Measurements from ENCODE around the gene CLCA2. TPM values are rescaled to one million over a fixed set of nuclear protein-coding genes. Genes with fewer than 3 reads are reported as not detected.
"Not testable (repeated sequence)": the region's sequence is repeated elsewhere in the genome, so short reads cannot be mapped to it uniquely, and the experiment has no call there.

Gene CLCA2
- total RNA-seq, 1 experiment from 2014 or later, result 0.08 TPM

GRCh38 chr1:86499987-86500593, 76.1 kb downstream of the CLCA2 start:
- in situ Hi-C loops (cut with HindIII; ENCODE audit: low pct_unique_long_range_greater_than_20kb, low sequenced_read_pairs), result no loop called here
- peak; percentile 58 for DNase-seq (ENCODE audit: low read depth, low spot score)

GRCh38 chr1:86500714-86501113, 76.7 kb downstream of the CLCA2 start:
- DNase-seq (ENCODE audit: low read depth, low spot score), result no peak

GRCh38 chr1:86502125-86502646, 78.2 kb downstream of the CLCA2 start:
- in situ Hi-C loops (cut with HindIII; ENCODE audit: low pct_unique_long_range_greater_than_20kb, low sequenced_read_pairs), result not testable (repeated sequence)
- DNase-seq (ENCODE audit: low read depth, low spot score), result peak; percentile 58

More at GRCh38 chr1:86500714-86501113, 76.7 kb downstream of the CLCA2 start:
- in situ Hi-C loops (cut with HindIII; ENCODE audit: low pct_unique_long_range_greater_than_20kb, low sequenced_read_pairs), result no loop called here

- DNase-seq (ENCODE audit: low read depth, low spot score), result no peak
- in situ Hi-C loops (cut with HindIII; ENCODE audit: low pct_unique_long_range_greater_than_20kb, low sequenced_read_pairs), result no loop called here
Measured at GRCh38 chr1:86502721-86503405, 78.9 kb downstream of the CLCA2 start.

- DNase-seq (ENCODE audit: low read depth, low spot score), result no peak
- in situ Hi-C loops (cut with HindIII; ENCODE audit: low pct_unique_long_range_greater_than_20kb, low sequenced_read_pairs), result no loop called here
Measured at GRCh38 chr1:86503406-86504136, 79.6 kb downstream of the CLCA2 start.

GRCh38 chr1:86504137-86504479, 80.1 kb downstream of the CLCA2 start:
- in situ Hi-C loops (cut with HindIII; ENCODE audit: low pct_unique_long_range_greater_than_20kb, low sequenced_read_pairs), result no loop called here

GRCh38 chr1:86504895-86505563, 81.1 kb downstream of the CLCA2 start:
- in situ Hi-C loops (cut with HindIII; ENCODE audit: low pct_unique_long_range_greater_than_20kb, low sequenced_read_pairs), result no loop called here
- DNase-seq (ENCODE audit: low read depth, low spot score), result no peak

More at GRCh38 chr1:86504137-86504479, 80.1 kb downstream of the CLCA2 start:
- no peak for DNase-seq (ENCODE audit: low read depth, low spot score)

GRCh38 chr1:86505564-86505902, 81.6 kb downstream of the CLCA2 start:
- in situ Hi-C loops (cut with HindIII; ENCODE audit: low pct_unique_long_range_greater_than_20kb, low sequenced_read_pairs), result no loop called here
- DNase-seq (ENCODE audit: low read depth, low spot score), result no peak

Other genes with a start within 250 kb of the CLCA2 start
- 27.2 and 27.3 TPM in 2 replicates for gene ODF2L, start 27.8 kb upstream of the CLCA2 start, total RNA-seq (2014; rRNA removed; shearing (Covaris generic))
- not detected in 2 replicates for gene CLCA1, start 44.8 kb downstream of the CLCA2 start, total RNA-seq (2014; rRNA removed; shearing (Covaris generic))
- not detected in 2 replicates for gene CLCA4, start 122.9 kb downstream of the CLCA2 start, total RNA-seq (2014; rRNA removed; shearing (Covaris generic))

Data from SK-MEL-5 (cell line).